CD4-positive, alpha-beta memory T cell (primary cell): ENCODE measurements around the gene NKX6-2. TPM values are rescaled to one million over a fixed set of nuclear protein-coding genes. Genes with fewer than 3 reads are reported as not detected.

Experiments used
- CTCF ChIA-PET: fragments of 350-600 bp; sonication (Branson Sonifier 250); formaldehyde crosslinking; loops from one replicate; lab custom pipeline; 2021; ENCODE audit warnings: inconsistent platforms; ENCODE audit not compliant: partially characterized antibody; lab: Charles Lee
- POLR2A ChIA-PET: fragments of 350-600 bp; sonication (Branson Sonifier 250); formaldehyde crosslinking; loops from one replicate; lab custom pipeline; 2021; ENCODE audit not compliant: partially characterized antibody; lab: Charles Lee
- DNase-seq, 5 donors: peaks; one replicate each; pipeline versions ENCODE4 v3.0.0 to v3.0.0-alpha.2; 2020 to 2022; ENCODE audit warnings: mixed read lengths in 1 of 5
- H3K27ac ChIP-seq: one replicate; pipeline ENCODE4 v1.7.0; 2013; ENCODE audit warnings: low read depth, low read length
- H3K27me3 ChIP-seq: 2 replicates; pipeline ENCODE4 v1.7.0; 2013; ENCODE audit warnings: mild to moderate bottlenecking, low read length, moderate library complexity; ENCODE audit not compliant: insufficient read depth
- H3K36me3 ChIP-seq: 2 replicates; pipeline ENCODE4 v1.7.0; 2013; ENCODE audit warnings: mild to moderate bottlenecking, low read length, moderate library complexity; ENCODE audit not compliant: insufficient read depth
- H3K4me1 ChIP-seq: 2 replicates; pipeline ENCODE4 v1.7.0; 2013; ENCODE audit warnings: mild to moderate bottlenecking, low read length, moderate library complexity; ENCODE audit not compliant: insufficient read depth
- H3K4me3 ChIP-seq, 2 donors: one replicate each; pipeline ENCODE4 v1.7.0; 2013; ENCODE audit warnings: low read length in 2 of 2, mild to moderate bottlenecking in 1 of 2
- H3K9me3 ChIP-seq, 2 donors: one replicate each; pipeline ENCODE4 v1.7.0; 2013; ENCODE audit warnings: low read length in 2 of 2, control low read depth in 1 of 2; ENCODE audit not compliant: control insufficient read depth in 1 of 2
- H3K27ac Mint-ChIP-seq, 7 donors: one replicate each; pipeline ENCODE4 v1.8.0; 2020 to 2021; ENCODE audit warnings: mixed read lengths in 7 of 7, mild to moderate bottlenecking in 6 of 7, inconsistent platforms in 3 of 7, moderate library complexity in 3 of 7
- H3K27me3 Mint-ChIP-seq, 2 donors: one replicate each; pipeline ENCODE4 v1.8.0; 2020 to 2021; ENCODE audit warnings: mixed read lengths in 2 of 2
- H3K36me3 Mint-ChIP-seq, 2 donors: one replicate each; pipeline ENCODE4 v1.8.0; 2020 to 2021; ENCODE audit warnings: mixed read lengths in 2 of 2, inconsistent platforms in 1 of 2, mild to moderate bottlenecking in 1 of 2
- H3K4me1 Mint-ChIP-seq, 4 donors: one replicate each; pipeline ENCODE4 v1.8.0; 2020 to 2021; ENCODE audit warnings: mixed read lengths in 4 of 4, mild to moderate bottlenecking in 1 of 4
- H3K4me3 Mint-ChIP-seq, 8 donors: one replicate each; pipeline ENCODE4 v1.8.0; 2020 to 2021; ENCODE audit warnings: mixed read lengths in 8 of 8, mild to moderate bottlenecking in 7 of 8, moderate library complexity in 6 of 8, inconsistent platforms in 3 of 8
- H3K9me3 Mint-ChIP-seq, 8 donors: one replicate each; pipeline ENCODE4 v1.8.0; 2020 to 2021; ENCODE audit warnings: mixed read lengths in 8 of 8, mild to moderate bottlenecking in 5 of 8, inconsistent platforms in 3 of 8, moderate library complexity in 1 of 8
- intact Hi-C: fragments of 100-400 bp; cut with micrococcal nuclease; formaldehyde crosslinking; loops from one replicate; pipeline ENCODE4 v1.15.1; 2023
- polyA plus RNA-seq, 2 donors: library from polyadenylated mRNA; unstranded; fragments of 300-500 nt; fragmentation: Illumina TruSeq; gene quantifications; one replicate each; pipeline ENCODE4 v1.2.3, GENCODE V29; 2021
- total RNA-seq, 2 experiments: library from RNA; stranded (reverse); gene quantifications; one replicate each; pipeline ENCODE4 v1.2.3, GENCODE V29; 2021

The NKX6-2 gene
- total and polyA plus RNA-seq, 4 experiments from 2014 or later: 0.65 TPM; not detected in 3

DNA sequence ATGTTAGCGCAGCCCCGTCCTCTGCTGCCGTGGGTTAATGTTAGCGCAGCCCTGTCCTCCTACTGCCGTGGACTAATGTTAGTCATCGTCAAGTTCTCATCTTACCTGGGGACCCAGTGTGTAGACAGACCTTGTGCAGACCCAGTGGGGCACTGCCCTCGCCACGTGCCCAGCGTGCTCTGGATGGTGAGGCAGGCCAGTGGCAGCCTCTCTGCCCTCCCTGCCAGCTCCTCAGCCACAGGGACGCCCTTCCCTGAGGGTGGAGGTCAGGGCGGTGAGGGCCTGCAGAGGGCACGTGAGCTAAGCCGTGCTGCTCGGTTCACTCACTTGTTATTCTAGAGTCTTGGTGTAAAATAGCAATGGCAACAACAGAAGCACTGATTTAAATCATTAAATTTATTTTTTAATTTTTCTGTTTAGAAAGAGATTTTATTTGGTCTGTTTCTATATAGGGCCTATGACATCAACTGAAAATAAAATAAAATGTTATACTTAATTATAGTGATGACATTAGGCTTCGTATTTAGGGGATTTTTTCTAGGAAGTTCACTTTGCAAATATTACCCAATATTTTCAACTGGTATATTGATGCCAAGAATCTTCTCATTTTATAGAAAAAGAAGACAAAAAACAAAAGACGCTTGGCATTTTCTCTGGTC is 48.4 kb downstream of the NKX6-2 start:
- Histone ChIP-seq H3K9me3 (no peaks in the 10 kb centered on the region), H3K36me3 (no peaks in the 10 kb centered on the region), H3K27me3 (no peaks in the 10 kb centered on the region), H3K27ac (no peak overlapping the region), H3K4me3 (no peak overlapping the region), H3K4me1 (no peaks in the 10 kb centered on the region)
- Mint-ChIP-seq H3K4me3 (no peak overlapping the region), H3K27ac (no peak overlapping the region), H3K4me1 (peaks cover 0 to 2% (median 0%) of the 10 kb centered on the region in 4 donors), H3K36me3 (peaks cover 0 to 5% of the 10 kb centered on the region in 2 donors), H3K9me3 (no peaks in the 10 kb centered on the region), H3K27me3 (no peaks in the 10 kb centered on the region)
- POLR2A ChIA-PET: no interaction called here
- CTCF ChIA-PET: no interaction called here
- DNase-seq: no peak
- intact Hi-C loops: no loop called here

DNA sequence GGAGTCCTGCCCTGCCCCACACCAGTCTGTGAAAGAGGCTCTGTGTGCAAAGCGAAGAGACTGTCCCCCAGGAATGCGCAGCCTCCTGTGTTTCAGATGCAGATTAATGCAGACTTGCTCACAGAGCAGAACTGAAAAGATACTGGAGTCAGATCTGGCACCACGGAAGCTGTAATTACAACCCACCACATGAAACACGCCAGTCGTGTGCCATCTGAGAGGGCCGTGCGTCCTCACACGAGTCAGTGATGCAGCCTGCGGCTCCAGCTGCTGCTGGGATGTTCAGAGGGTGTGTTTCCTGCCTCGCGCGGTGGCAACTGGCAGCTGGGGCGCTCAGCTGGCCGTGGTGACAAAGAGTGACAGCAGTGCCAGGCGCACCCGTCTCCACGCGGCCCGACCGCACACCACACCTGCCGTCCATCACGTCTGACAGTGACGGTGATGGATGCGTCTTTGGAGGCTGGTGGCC is 50.0 kb downstream of the NKX6-2 start:
- ChIA-PET CTCF (no interaction called here), POLR2A (no interaction called here)
- Mint-ChIP-seq H3K27ac (no peak overlapping the region), H3K27me3 (no peaks in the 10 kb centered on the region), H3K9me3 (no peaks in the 10 kb centered on the region), H3K36me3 (peaks cover 0 to 8% of the 10 kb centered on the region in 2 donors), H3K4me3 (no peak overlapping the region), H3K4me1 (peaks cover 0 to 2% (median 0%) of the 10 kb centered on the region in 4 donors)
- H3K36me3 ChIP-seq: no peaks in the 10 kb centered on the region
- no peak for DNase-seq
- H3K27me3 ChIP-seq: no peaks in the 10 kb centered on the region
- H3K9me3 ChIP-seq: no peaks in the 10 kb centered on the region
- H3K4me1 ChIP-seq: no peaks in the 10 kb centered on the region
- no peak overlapping the region for H3K4me3 ChIP-seq
- H3K27ac ChIP-seq: no peak overlapping the region
- intact Hi-C loops: no loop called here

DNA sequence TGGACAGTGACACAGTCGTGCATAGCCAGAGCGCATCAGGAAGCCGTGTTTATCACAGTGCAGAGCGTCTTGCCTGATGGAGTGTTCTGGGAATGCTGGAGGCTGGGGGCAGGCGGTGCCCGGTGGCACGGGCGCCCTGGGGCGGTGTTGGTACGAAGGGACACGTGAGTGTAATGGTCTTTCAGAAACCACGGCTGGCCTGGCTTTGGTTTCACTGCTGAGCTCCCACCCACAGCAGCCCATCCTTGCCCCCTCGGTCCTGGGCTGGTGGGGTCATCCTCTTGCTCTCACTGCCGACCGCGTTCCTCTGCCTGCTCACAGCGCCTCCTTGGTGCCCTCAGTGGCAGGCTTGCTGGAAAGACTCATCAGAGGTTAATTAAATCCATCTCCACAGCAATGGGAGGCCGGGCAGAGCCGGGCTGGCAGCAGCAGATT is 50.6 kb downstream of the NKX6-2 start:
- ChIA-PET CTCF (no interaction called here), POLR2A (no interaction called here)
- Mint-ChIP-seq H3K9me3 (no peaks in the 10 kb centered on the region), H3K27me3 (no peaks in the 10 kb centered on the region), H3K27ac (peak overlapping the region in 1 of 7 donors; percentile 60), H3K4me3 (no peak overlapping the region), H3K4me1 (peaks cover 0 to 2% (median 0%) of the 10 kb centered on the region in 4 donors), H3K36me3 (peaks cover 0 to 5% of the 10 kb centered on the region in 2 donors)
- H3K27me3 ChIP-seq: no peaks in the 10 kb centered on the region
- H3K36me3 ChIP-seq: no peaks in the 10 kb centered on the region
- H3K27ac ChIP-seq: no peak overlapping the region
- intact Hi-C loops: no loop called here
- H3K4me1 ChIP-seq: no peaks in the 10 kb centered on the region
- no peaks in the 10 kb centered on the region for H3K9me3 ChIP-seq
- DNase-seq: no peak
- no peak overlapping the region for H3K4me3 ChIP-seq

DNA sequence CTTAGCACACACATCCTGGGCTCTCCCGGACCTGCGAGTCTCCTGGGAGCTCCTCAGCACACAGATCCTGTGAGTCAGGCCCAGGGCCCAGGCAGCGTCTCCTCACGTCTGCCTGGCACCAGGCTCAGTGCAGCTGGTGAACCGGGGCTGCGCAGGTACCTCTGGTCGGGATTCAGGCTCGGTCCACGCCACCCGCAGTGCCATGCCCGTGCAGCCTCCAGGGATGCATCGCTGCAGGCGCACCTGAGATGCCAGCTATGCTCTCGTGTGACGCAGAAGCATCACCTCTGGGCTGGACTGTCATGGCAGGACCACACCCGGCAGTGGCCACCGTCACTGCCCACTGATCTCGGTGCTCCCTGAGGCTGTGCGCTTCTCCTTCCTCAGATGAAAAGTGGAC is 52.0 kb downstream of the NKX6-2 start:
- no peaks in the 10 kb centered on the region for H3K27me3 Mint-ChIP-seq
- H3K27ac ChIP-seq: no peak overlapping the region
- H3K4me1 ChIP-seq: no peaks in the 10 kb centered on the region
- no peaks in the 10 kb centered on the region for H3K4me1 Mint-ChIP-seq
- no peak overlapping the region for H3K27ac Mint-ChIP-seq
- H3K4me3 ChIP-seq: no peak overlapping the region
- H3K36me3 Mint-ChIP-seq: peaks cover 0 to 6% of the 10 kb centered on the region in 2 donors
- H3K27me3 ChIP-seq: no peaks in the 10 kb centered on the region
- no peaks in the 10 kb centered on the region for H3K36me3 ChIP-seq
- POLR2A ChIA-PET: no interaction called here
- CTCF ChIA-PET: no interaction called here
- H3K9me3 Mint-ChIP-seq: no peaks in the 10 kb centered on the region
- no peak for DNase-seq
- H3K9me3 ChIP-seq: no peaks in the 10 kb centered on the region
- no peak overlapping the region for H3K4me3 Mint-ChIP-seq
- intact Hi-C loops: no loop called here

Other genes starting within 250 kb of the NKX6-2 start
- 10 to 100 TPM; 18.9 to 19.3 TPM for gene INPP5A, start 248.4 kb downstream of the NKX6-2 start, total RNA-seq
- gene INPP5A, start 248.4 kb downstream of the NKX6-2 start, polyA plus RNA-seq: 1 to 10 TPM in 1 of 2 donors, under 1 TPM in 1; 0.61 to 2.7 TPM
- not detected for gene CFAP46, start 156.4 kb upstream of the NKX6-2 start, total RNA-seq
- gene CFAP46, start 156.4 kb upstream of the NKX6-2 start, polyA plus RNA-seq: not detected